Thoracic aorta (tissue), 2 donors: ENCODE data around the gene MAD1L1. TPM values are rescaled to one million over a fixed set of nuclear protein-coding genes. Genes with fewer than 3 reads are reported as not detected.

Experiments used
- ATAC-seq: fragments of 150-250 bp; one replicate; pipeline ENCODE4 v1.8.0; 2017; ENCODE audit warnings: low read depth; ENCODE audit not compliant: insufficient number of reproducible peaks, low FRiP score
- DNase-seq: peaks from one replicate; pipeline ENCODE4 v3.0.0-alpha.2; 2020; ENCODE audit warnings: low spot score
- H3K27ac ChIP-seq, 2 donors: fragments of 200-600 bp; sonication (generic); 1 replicate in 1 of 2; 2 replicates in 1 of 2; pipeline ENCODE4 v1.5.1; 2016; ENCODE audit warnings: mild to moderate bottlenecking in 2 of 2, moderate library complexity in 2 of 2
- H3K27me3 ChIP-seq: fragments of 200-600 bp; sonication (generic); replicated peaks from 2 replicates; pipeline ENCODE4 v1.6.0; 2016; ENCODE audit warnings: mild to moderate bottlenecking; ENCODE audit not compliant: insufficient read depth
- H3K36me3 ChIP-seq: fragments of 200-600 bp; sonication (generic); one replicate; pipeline ENCODE4 v1.5.1; 2016
- H3K4me1 ChIP-seq, 2 donors: fragments of 200-600 bp; sonication (generic); 1 replicate in 1 of 2; 2 replicates in 1 of 2; pipeline versions ENCODE4 v1.5.1 to v1.6.0; 2016; ENCODE audit warnings: low read depth in 2 of 2, mild to moderate bottlenecking in 1 of 2; ENCODE audit not compliant: control insufficient read depth in 1 of 2
- H3K4me3 ChIP-seq: fragments of 200-600 bp; sonication (generic); 2 replicates; pipeline ENCODE4 v1.5.1; 2016; ENCODE audit warnings: mild to moderate bottlenecking
- H3K9me3 ChIP-seq: fragments of 200-600 bp; sonication (generic); 2 replicates; pipeline ENCODE4 v1.5.1; 2016
- CTCF ChIP-seq: fragments of 200-600 bp; sonication (generic); IDR thresholded peaks from one replicate; pipeline ENCODE4 v1.5.1; 2019; ENCODE audit warnings: antibody characterized with exemption
- total RNA-seq, 2 donors: library from RNA; depleted of rRNA; stranded (reverse); fragments of >200 nt; gene quantifications; one replicate each; pipeline versions ENCODE4 v1.1.0 to v1.2.3, GENCODE V29; 2016

MAD1L1 gene
- total RNA-seq, 2 donors from 2014 or later, result 27.4 to 41.3 TPM

GRCh38 chr7:2096692-2097387 is 135.9 kb downstream of the MAD1L1 start:
- Histone ChIP-seq H3K36me3 (no peaks in the 10 kb centered on the region), H3K27ac (no peak overlapping the region), H3K4me3 (no peak overlapping the region), H3K9me3 (no peaks in the 10 kb centered on the region), H3K27me3 (no peaks in the 10 kb centered on the region), H3K4me1 (no peaks in the 10 kb centered on the region)
- DNase-seq (no peak), ATAC-seq (no peak)
- no peak for TF ChIP-seq CTCF

DNA sequence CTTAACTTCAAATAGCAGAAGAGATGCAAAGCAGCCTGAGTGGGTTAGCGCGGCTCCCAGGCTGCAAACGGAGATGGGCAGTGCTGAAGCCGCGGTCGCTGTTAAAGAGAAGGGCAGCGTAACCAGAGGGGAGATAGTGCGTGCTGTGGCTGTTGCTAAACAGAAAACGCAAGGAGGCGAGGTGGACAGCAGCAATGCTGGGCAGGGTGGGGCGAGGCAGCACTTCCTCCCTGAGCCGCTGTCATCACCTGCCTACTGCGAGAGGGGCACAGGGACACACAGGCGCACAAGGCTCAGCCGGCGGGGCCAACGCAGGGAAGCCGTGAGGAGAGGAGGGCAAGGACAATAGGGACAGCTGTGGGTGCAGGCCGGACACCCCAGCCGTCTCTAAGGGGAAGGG is 137.3 kb downstream of the MAD1L1 start:
- Histone ChIP-seq H3K27me3 (no peaks in the 10 kb centered on the region), H3K27ac (no peak overlapping the region), H3K9me3 (no peaks in the 10 kb centered on the region), H3K36me3 (no peaks in the 10 kb centered on the region), H3K4me3 (no peak overlapping the region), H3K4me1 (no peaks in the 10 kb centered on the region)
- TF ChIP-seq CTCF, result no peak
- DNase-seq (no peak), ATAC-seq (no peak)

- no peaks in the 10 kb centered on the region for H3K4me1 ChIP-seq
- no peak for TF ChIP-seq CTCF
- DNase-seq, result no peak
- no peaks in the 10 kb centered on the region for H3K9me3 ChIP-seq
- no peaks in the 10 kb centered on the region for H3K27me3 ChIP-seq
- H3K27ac ChIP-seq, result no peak overlapping the region
- no peaks in the 10 kb centered on the region for H3K36me3 ChIP-seq
- ATAC-seq, result no peak
- H3K4me3 ChIP-seq, result no peak overlapping the region
These were observed 138.2 kb downstream of the MAD1L1 start for GRCh38 chr7:2094454-2095045.

DNA sequence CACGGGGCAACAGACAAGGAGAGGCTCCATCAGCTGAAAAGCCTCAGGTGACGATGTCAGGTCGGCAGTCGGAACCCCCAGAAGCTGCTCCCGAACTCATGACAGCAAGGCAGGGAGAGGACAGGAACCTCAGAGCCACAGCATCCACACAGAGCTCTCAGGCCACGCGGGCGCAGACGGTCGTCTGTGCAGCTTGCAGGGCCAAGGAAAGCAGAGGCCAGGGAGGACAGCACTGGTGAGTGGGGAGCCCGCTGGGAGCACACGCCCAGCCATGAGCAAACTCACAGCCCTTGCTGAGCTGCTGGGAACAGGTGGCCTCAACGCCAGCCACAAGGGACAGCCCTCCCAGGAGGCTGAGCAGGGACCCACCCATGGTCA is 138.9 kb downstream of the MAD1L1 start:
- Histone ChIP-seq H3K27me3 (no peaks in the 10 kb centered on the region), H3K27ac (no peak overlapping the region)
- TF ChIP-seq CTCF, result no peak

GRCh38 chr7:2093215-2093842 is 139.4 kb downstream of the MAD1L1 start:
- H3K27ac ChIP-seq, result no peak overlapping the region

More for the DNA sequence above, 138.9 kb downstream of the MAD1L1 start:
- DNase-seq (no peak), ATAC-seq (no peak)
- Histone ChIP-seq H3K36me3 (no peaks in the 10 kb centered on the region), H3K4me3 (no peak overlapping the region), H3K9me3 (no peaks in the 10 kb centered on the region), H3K4me1 (no peaks in the 10 kb centered on the region)

More at GRCh38 chr7:2093215-2093842, 139.4 kb downstream of the MAD1L1 start:
- H3K4me3 ChIP-seq, result no peak overlapping the region
- no peaks in the 10 kb centered on the region for H3K36me3 ChIP-seq
- ATAC-seq, result no peak
- no peaks in the 10 kb centered on the region for H3K9me3 ChIP-seq
- no peaks in the 10 kb centered on the region for H3K27me3 ChIP-seq
- H3K4me1 ChIP-seq, result no peaks in the 10 kb centered on the region
- no peak for DNase-seq
- no peak for TF ChIP-seq CTCF
